GM21737 (cell line): ENCODE results near the gene CBX8.

ENCODE experiments used
- ATAC-seq: cut with Tn5 transposase; IDR thresholded peaks from one replicate; pipeline ENCODE4 v1.9.1; 2021; ENCODE audit warnings: mild to moderate bottlenecking, moderate library complexity; ENCODE audit not compliant: unreplicated experiment

Gene CBX8

GRCh38 chr17:79821331-79822095 is 24.6 kb upstream of the CBX8 start:
- ATAC-seq, result no peak

- ATAC-seq, result no peak
These were observed 24.1 kb upstream of the CBX8 start for GRCh38 chr17:79820959-79821330.

GRCh38 chr17:79819534-79820276 is 22.8 kb upstream of the CBX8 start:
- no peak for ATAC-seq

- no peak for ATAC-seq
These were observed 22.2 kb upstream of the CBX8 start for GRCh38 chr17:79819085-79819484.

GRCh38 chr17:79818026-79818758 is 21.3 kb upstream of the CBX8 start:
- ATAC-seq, result no peak

GRCh38 chr17:79815836-79816461 is 19.1 kb upstream of the CBX8 start:
- no peak for ATAC-seq

- ATAC-seq, result no peak
These were observed 18.3 kb upstream of the CBX8 start for GRCh38 chr17:79814974-79815835.

GRCh38 chr17:79814127-79814973 is 17.5 kb upstream of the CBX8 start:
- no peak for ATAC-seq

GRCh38 chr17:79813297-79814126 is 16.6 kb upstream of the CBX8 start:
- ATAC-seq, result no peak

- ATAC-seq, result no peak
These were observed 15.7 kb upstream of the CBX8 start for GRCh38 chr17:79812353-79813258.

- no peak for ATAC-seq
These were observed 15.0 kb upstream of the CBX8 start for GRCh38 chr17:79811868-79812352.

GRCh38 chr17:79811011-79811867 is 14.4 kb upstream of the CBX8 start:
- ATAC-seq, result no peak

GRCh38 chr17:79810130-79811010 is 13.5 kb upstream of the CBX8 start:
- ATAC-seq, result peak; percentile 59

GRCh38 chr17:79809530-79810129 is 12.8 kb upstream of the CBX8 start:
- ATAC-seq, result no peak
